Measurements from ENCODE around the gene VAV3. TPM values are rescaled to one million over a fixed set of nuclear protein-coding genes. Genes with fewer than 3 reads are reported as not detected.

VAV3 gene
- total and polyA plus RNA-seq, 2 donors from 2014 or later = 61.6 to 87.5 TPM

DNA sequence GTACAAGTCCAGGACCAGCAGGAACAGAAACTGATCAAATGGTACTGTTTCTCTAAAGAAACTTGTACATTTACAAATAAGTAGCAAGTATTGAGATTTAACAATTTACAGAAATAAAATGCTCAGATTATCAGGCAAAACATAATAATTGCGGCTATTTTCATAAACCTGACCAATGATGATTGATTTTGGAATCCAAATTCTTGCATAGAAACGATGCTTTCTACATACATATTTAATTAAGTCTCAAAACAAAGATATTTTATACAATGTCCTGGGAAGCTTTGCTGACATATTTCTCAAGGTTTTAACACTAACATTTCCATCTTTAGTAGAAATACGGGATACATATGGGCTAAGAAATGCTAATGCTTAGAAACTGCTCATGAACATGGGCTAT is 157.1 kb downstream of the VAV3 start:
- H3K4me1 ChIP-seq (ENCODE audit: control insufficient read depth in 2 of 3, insufficient read depth in 2 of 3, low read depth in 1 of 3, low read length in 3 of 3) = no peaks in the 10 kb centered on the region
- H3K27me3 ChIP-seq (ENCODE audit: control insufficient read depth, insufficient read depth, low read length) = no peaks in the 10 kb centered on the region
- intact Hi-C loops (cut with DNase I) = no loop called here
- FAIRE-seq (no peak), DNase-seq (no peak)
- no peak overlapping the region for H3K9ac ChIP-seq (ENCODE audit: low read length in 3 of 3)
- no peaks in the 10 kb centered on the region for H3K36me3 ChIP-seq (ENCODE audit: control insufficient read depth in 2 of 3, insufficient read depth in 3 of 3, low read length in 3 of 3)
- H3K27ac ChIP-seq (ENCODE audit: low read depth in 2 of 2, low read length in 2 of 2) = no peak overlapping the region
- no peaks in the 10 kb centered on the region for H3K9me3 ChIP-seq (ENCODE audit: control insufficient read depth in 2 of 3, insufficient read depth in 1 of 3, low read length in 3 of 3)
- TF ChIP-seq, protein P1, sequence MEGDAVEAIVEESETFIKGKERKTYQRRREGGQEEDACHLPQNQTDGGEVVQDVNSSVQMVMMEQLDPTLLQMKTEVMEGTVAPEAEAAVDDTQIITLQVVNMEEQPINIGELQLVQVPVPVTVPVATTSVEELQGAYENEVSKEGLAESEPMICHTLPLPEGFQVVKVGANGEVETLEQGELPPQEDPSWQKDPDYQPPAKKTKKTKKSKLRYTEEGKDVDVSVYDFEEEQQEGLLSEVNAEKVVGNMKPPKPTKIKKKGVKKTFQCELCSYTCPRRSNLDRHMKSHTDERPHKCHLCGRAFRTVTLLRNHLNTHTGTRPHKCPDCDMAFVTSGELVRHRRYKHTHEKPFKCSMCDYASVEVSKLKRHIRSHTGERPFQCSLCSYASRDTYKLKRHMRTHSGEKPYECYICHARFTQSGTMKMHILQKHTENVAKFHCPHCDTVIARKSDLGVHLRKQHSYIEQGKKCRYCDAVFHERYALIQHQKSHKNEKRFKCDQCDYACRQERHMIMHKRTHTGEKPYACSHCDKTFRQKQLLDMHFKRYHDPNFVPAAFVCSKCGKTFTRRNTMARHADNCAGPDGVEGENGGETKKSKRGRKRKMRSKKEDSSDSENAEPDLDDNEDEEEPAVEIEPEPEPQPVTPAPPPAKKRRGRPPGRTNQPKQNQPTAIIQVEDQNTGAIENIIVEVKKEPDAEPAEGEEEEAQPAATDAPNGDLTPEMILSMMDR (IDR thresholded peaks at IDR 0.05; ENCODE audit: borderline replicate concordance, extremely low read depth, insufficient read depth) = no peak
- no peak overlapping the region for H3K4me3 ChIP-seq (ENCODE audit: low read length in 3 of 3)

DNA sequence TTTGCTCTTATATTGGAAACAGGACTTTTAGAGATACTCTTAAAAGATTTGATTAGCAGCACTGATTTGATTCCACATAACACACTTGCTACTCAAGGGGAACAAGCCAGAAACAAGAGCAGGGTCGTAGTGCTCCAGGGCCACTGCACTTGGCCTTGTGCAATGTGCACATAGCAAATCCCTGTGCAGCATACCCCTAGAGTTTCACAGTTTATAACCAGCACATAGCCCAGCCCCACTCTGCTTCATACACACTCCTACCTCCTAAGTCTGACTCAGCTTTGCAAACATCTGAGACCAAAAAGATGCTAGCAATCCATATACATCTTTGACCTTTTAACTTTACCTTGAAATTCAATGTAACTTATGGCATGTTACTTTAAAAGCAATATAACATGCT is 157.6 kb downstream of the VAV3 start:
- intact Hi-C loops (cut with DNase I) = no loop called here
- TF ChIP-seq, protein P1 (IDR thresholded peaks at IDR 0.05; ENCODE audit: borderline replicate concordance, extremely low read depth, insufficient read depth) = no peak
- Histone ChIP-seq H3K9ac (ENCODE audit: low read length in 3 of 3) (no peak overlapping the region), H3K9me3 (ENCODE audit: control insufficient read depth in 2 of 3, insufficient read depth in 1 of 3, low read length in 3 of 3) (no peaks in the 10 kb centered on the region), H3K4me3 (ENCODE audit: low read length in 3 of 3) (no peak overlapping the region), H3K27me3 (ENCODE audit: control insufficient read depth, insufficient read depth, low read length) (no peaks in the 10 kb centered on the region), H3K4me1 (ENCODE audit: control insufficient read depth in 2 of 3, insufficient read depth in 2 of 3, low read depth in 1 of 3, low read length in 3 of 3) (no peaks in the 10 kb centered on the region), H3K36me3 (ENCODE audit: control insufficient read depth in 2 of 3, insufficient read depth in 3 of 3, low read length in 3 of 3) (no peaks in the 10 kb centered on the region), H3K27ac (ENCODE audit: low read depth in 2 of 2, low read length in 2 of 2) (no peak overlapping the region)
- no peak for FAIRE-seq
- no peak for DNase-seq

DNA sequence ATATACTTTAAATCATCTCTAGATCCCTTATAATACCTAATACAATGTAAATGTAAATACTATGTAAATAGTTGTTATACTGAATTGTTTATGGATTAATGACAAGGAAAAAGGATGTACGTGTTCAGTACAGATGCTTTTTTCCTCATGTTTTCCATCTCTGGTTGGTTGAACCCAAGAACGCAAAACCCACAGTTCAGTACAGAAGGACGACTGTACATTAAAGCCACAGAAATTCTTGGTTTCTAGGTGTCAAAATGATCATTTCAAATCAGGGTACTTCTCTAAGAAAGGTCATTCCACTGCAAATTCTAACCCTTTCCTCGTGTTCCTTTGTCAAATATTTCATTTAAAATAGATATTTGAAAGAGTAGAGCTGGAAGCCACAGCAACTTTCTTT is 158.1 kb downstream of the VAV3 start:
- Histone ChIP-seq H3K4me1 (ENCODE audit: control insufficient read depth in 2 of 3, insufficient read depth in 2 of 3, low read depth in 1 of 3, low read length in 3 of 3) (no peaks in the 10 kb centered on the region), H3K27ac (ENCODE audit: low read depth in 2 of 2, low read length in 2 of 2) (no peak overlapping the region), H3K9ac (ENCODE audit: low read length in 3 of 3) (no peak overlapping the region), H3K4me3 (ENCODE audit: low read length in 3 of 3) (no peak overlapping the region), H3K9me3 (ENCODE audit: control insufficient read depth in 2 of 3, insufficient read depth in 1 of 3, low read length in 3 of 3) (no peaks in the 10 kb centered on the region), H3K27me3 (ENCODE audit: control insufficient read depth, insufficient read depth, low read length) (no peaks in the 10 kb centered on the region), H3K36me3 (ENCODE audit: control insufficient read depth in 2 of 3, insufficient read depth in 3 of 3, low read length in 3 of 3) (no peaks in the 10 kb centered on the region)
- DNase-seq (no peak), FAIRE-seq (no peak)
- TF ChIP-seq, protein P1 (IDR thresholded peaks at IDR 0.05; ENCODE audit: borderline replicate concordance, extremely low read depth, insufficient read depth) = no peak
- intact Hi-C loops (cut with DNase I) = no loop called here

DNA sequence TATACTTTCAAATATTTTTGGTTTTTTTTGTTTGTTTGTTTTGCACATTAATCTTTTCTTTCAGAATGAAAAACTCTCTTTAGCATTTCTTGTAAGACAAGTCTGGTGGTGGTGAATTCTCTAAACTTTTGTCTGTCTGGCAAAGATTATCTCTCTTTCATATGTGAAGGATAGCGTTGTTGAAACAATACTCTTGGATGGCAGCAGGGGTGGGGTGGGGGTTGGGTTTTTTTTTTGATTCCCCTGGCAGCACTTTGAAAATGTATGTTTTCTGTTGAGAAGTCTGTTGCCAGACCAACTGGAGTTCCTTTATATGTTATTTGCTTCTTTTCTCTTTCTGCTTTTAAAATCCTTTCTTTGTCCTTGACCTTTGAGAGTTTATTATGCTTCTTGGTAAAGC is 160.2 kb downstream of the VAV3 start:
- Histone ChIP-seq H3K9ac (ENCODE audit: low read length in 3 of 3) (no peak overlapping the region), H3K9me3 (ENCODE audit: control insufficient read depth in 2 of 3, insufficient read depth in 1 of 3, low read length in 3 of 3) (peaks cover 0 to 2% (median 1%) of the 10 kb centered on the region in 3 donors), H3K36me3 (ENCODE audit: control insufficient read depth in 2 of 3, insufficient read depth in 3 of 3, low read length in 3 of 3) (no peaks in the 10 kb centered on the region), H3K4me1 (ENCODE audit: control insufficient read depth in 2 of 3, insufficient read depth in 2 of 3, low read depth in 1 of 3, low read length in 3 of 3) (no peaks in the 10 kb centered on the region), H3K27me3 (ENCODE audit: control insufficient read depth, insufficient read depth, low read length) (no peaks in the 10 kb centered on the region), H3K27ac (ENCODE audit: low read depth in 2 of 2, low read length in 2 of 2) (no peak overlapping the region), H3K4me3 (ENCODE audit: low read length in 3 of 3) (no peak overlapping the region)
- TF ChIP-seq, protein P1 (IDR thresholded peaks at IDR 0.05; ENCODE audit: borderline replicate concordance, extremely low read depth, insufficient read depth) = no peak
- FAIRE-seq = no peak
- intact Hi-C loops (cut with DNase I) = no loop called here
- no peak for DNase-seq
